Muscle of leg (tissue), 11 donors: Measurements from ENCODE around the gene PRICKLE2. TPM values are rescaled to one million over a fixed set of nuclear protein-coding genes. Genes with fewer than 3 reads are reported as not detected.

Source experiments
- DNase-seq: peaks from one replicate; pipeline ENCODE4 v3.0.0; 2013
- H3K27ac ChIP-seq: one replicate; pipeline ENCODE4 v1.5.1; 2013; ENCODE audit warnings: mild to moderate bottlenecking, low read length, control low read depth
- H3K27me3 ChIP-seq: one replicate; pipeline ENCODE4 v1.6.1; 2013; ENCODE audit warnings: low read length; ENCODE audit not compliant: control insufficient read depth, insufficient read depth
- H3K36me3 ChIP-seq: one replicate; pipeline ENCODE4 v1.6.1; 2013; ENCODE audit warnings: low read length; ENCODE audit not compliant: control insufficient read depth, insufficient read depth
- H3K4me1 ChIP-seq: one replicate; pipeline ENCODE4 v1.6.1; 2013; ENCODE audit warnings: low read length; ENCODE audit not compliant: control insufficient read depth, insufficient read depth
- H3K4me3 ChIP-seq: one replicate; pipeline ENCODE4 v1.5.1; 2013; ENCODE audit warnings: low read length, control low read depth
- H3K9me3 ChIP-seq: replicated peaks from 2 replicates; pipeline ENCODE4 v1.6.1; 2013; ENCODE audit warnings: low read depth, low read length; ENCODE audit not compliant: control insufficient read depth
- WGBS: methylation state at CpG from one replicate; pipeline ENCODE4 v1.1.5; 2013; ENCODE audit warnings: missing lambda C conversion rate; ENCODE audit not compliant: insufficient coverage; 5-methylcytosine and 5-hydroxymethylcytosine counted together
- polyA plus RNA-seq, 8 donors: library from polyadenylated mRNA; unstranded; fragments of 120-200 nt; gene quantifications; one replicate each; pipeline versions ENCODE4 v1.2.1 to v1.2.3, GENCODE V29; 2013; ENCODE audit warnings: inconsistent platforms in 1 of 8, low replicate concordance in 1 of 8; ENCODE audit not compliant: insufficient read length in 8 of 8, insufficient read depth in 1 of 8
- total RNA-seq: library from RNA; stranded (reverse); fragments of 120-200 nt; gene quantifications from one replicate; pipeline ENCODE4 v1.2.4, GENCODE V29; 2013

The PRICKLE2 gene
- total and polyA plus RNA-seq, 9 donors, result 6.4 to 14.6 (median 10.0) TPM

GRCh38 chr3:64082411-64082810 is 142.9 kb downstream of the PRICKLE2 start:
- no peak for DNase-seq
- no CpG with 5 or more reads among the region's 3 CpGs for WGBS

GRCh38 chr3:64081235-64081630 is 144.0 kb downstream of the PRICKLE2 start:
- Histone ChIP-seq H3K4me3 (no peak overlapping the region), H3K9me3 (peaks cover 3% of the 10 kb centered on the region), H3K4me1 (peaks cover 33% of the 10 kb centered on the region), H3K36me3 (no peaks in the 10 kb centered on the region), H3K27me3 (no peaks in the 10 kb centered on the region), H3K27ac (no peak overlapping the region)
- WGBS, result no CpG with 5 or more reads among the region's 1 CpG
- DNase-seq, result no peak

More at GRCh38 chr3:64082411-64082810, 142.9 kb downstream of the PRICKLE2 start:
- peaks cover 3% of the 10 kb centered on the region for H3K9me3 ChIP-seq
- peaks cover 35% of the 10 kb centered on the region for H3K4me1 ChIP-seq
- H3K4me3 ChIP-seq, result no peak overlapping the region
- H3K36me3 ChIP-seq, result no peaks in the 10 kb centered on the region
- H3K27me3 ChIP-seq, result no peaks in the 10 kb centered on the region
- H3K27ac ChIP-seq, result peak overlapping the region; percentile 74

- no peak for DNase-seq
- H3K9me3 ChIP-seq, result peaks cover 3% of the 10 kb centered on the region
- no peaks in the 10 kb centered on the region for H3K27me3 ChIP-seq
- H3K27ac ChIP-seq, result no peak overlapping the region
- no peak overlapping the region for H3K4me3 ChIP-seq
- H3K36me3 ChIP-seq, result no peaks in the 10 kb centered on the region
- no CpG with 5 or more reads among the region's 1 CpG for WGBS
- H3K4me1 ChIP-seq, result peaks cover 32% of the 10 kb centered on the region
Observed at GRCh38 chr3:64080616-64081234, 144.5 kb downstream of the PRICKLE2 start.

GRCh38 chr3:64079369-64080150 is 145.7 kb downstream of the PRICKLE2 start:
- Histone ChIP-seq H3K4me3 (no peak overlapping the region), H3K36me3 (no peaks in the 10 kb centered on the region), H3K9me3 (peaks cover under 1% of the 10 kb centered on the region), H3K27me3 (no peaks in the 10 kb centered on the region), H3K27ac (no peak overlapping the region), H3K4me1 (peaks cover 32% of the 10 kb centered on the region)
- 54% methylated on average over 2 of the region's 5 CpGs for WGBS
- no peak for DNase-seq

GRCh38 chr3:64078966-64079365 is 146.3 kb downstream of the PRICKLE2 start:
- Histone ChIP-seq H3K27ac (no peak overlapping the region), H3K9me3 (no peaks in the 10 kb centered on the region), H3K4me3 (no peak overlapping the region), H3K36me3 (no peaks in the 10 kb centered on the region), H3K27me3 (no peaks in the 10 kb centered on the region), H3K4me1 (peaks cover 35% of the 10 kb centered on the region)
- WGBS, result no CpG with 5 or more reads among the region's 4 CpGs
- no peak for DNase-seq

GRCh38 chr3:64074895-64075679 is 150.2 kb downstream of the PRICKLE2 start:
- no peaks in the 10 kb centered on the region for H3K27me3 ChIP-seq

GRCh38 chr3:64074060-64074459 is 151.2 kb downstream of the PRICKLE2 start:
- WGBS, result 25% methylated on average over 2 of the region's 3 CpGs
- peak overlapping the region; percentile 67 for H3K27ac ChIP-seq
- no peaks in the 10 kb centered on the region for H3K27me3 ChIP-seq
- no peaks in the 10 kb centered on the region for H3K36me3 ChIP-seq
- H3K4me1 ChIP-seq, result peaks cover 13% of the 10 kb centered on the region
- no peak overlapping the region for H3K4me3 ChIP-seq
- H3K9me3 ChIP-seq, result no peaks in the 10 kb centered on the region
- peak; percentile 90 for DNase-seq

More at GRCh38 chr3:64074895-64075679, 150.2 kb downstream of the PRICKLE2 start:
- no peaks in the 10 kb centered on the region for H3K9me3 ChIP-seq
- DNase-seq, result no peak
- WGBS, result no CpG with 5 or more reads among the region's 6 CpGs
- no peak overlapping the region for H3K4me3 ChIP-seq
- peaks cover 22% of the 10 kb centered on the region for H3K4me1 ChIP-seq
- H3K36me3 ChIP-seq, result no peaks in the 10 kb centered on the region
- no peak overlapping the region for H3K27ac ChIP-seq

- H3K4me3 ChIP-seq, result no peak overlapping the region
- no peaks in the 10 kb centered on the region for H3K9me3 ChIP-seq
- no peak overlapping the region for H3K27ac ChIP-seq
- peak; percentile 98 for DNase-seq
- H3K4me1 ChIP-seq, result peaks cover 10% of the 10 kb centered on the region
- H3K36me3 ChIP-seq, result no peaks in the 10 kb centered on the region
- WGBS, result 20% methylated on average over 1 of the region's 1 CpG
- H3K27me3 ChIP-seq, result no peaks in the 10 kb centered on the region
Observed at GRCh38 chr3:64073158-64073761, 152.0 kb downstream of the PRICKLE2 start.

GRCh38 chr3:64072126-64072525 is 153.1 kb downstream of the PRICKLE2 start:
- no peaks in the 10 kb centered on the region for H3K36me3 ChIP-seq
- no peaks in the 10 kb centered on the region for H3K9me3 ChIP-seq
- 40% methylated on average over 2 of the region's 2 CpGs for whole genome bisulfite sequencing
- H3K27me3 ChIP-seq, result no peaks in the 10 kb centered on the region
- H3K4me1 ChIP-seq, result peaks cover 21% of the 10 kb centered on the region
- peak; percentile 71 for DNase-seq
- no peak overlapping the region for H3K4me3 ChIP-seq
- H3K27ac ChIP-seq, result no peak overlapping the region

GRCh38 chr3:64070704-64071103 is 154.6 kb downstream of the PRICKLE2 start:
- Histone ChIP-seq H3K4me1 (peaks cover 23% of the 10 kb centered on the region), H3K36me3 (no peaks in the 10 kb centered on the region), H3K27ac (no peak overlapping the region), H3K27me3 (no peaks in the 10 kb centered on the region), H3K4me3 (no peak overlapping the region), H3K9me3 (no peaks in the 10 kb centered on the region)
- DNase-seq, result peak; percentile 46
